GM12892 (cell line): ENCODE results near the gene UBN2.
"Not testable (repeated sequence)": the region's sequence is repeated elsewhere in the genome, so short reads cannot be mapped to it uniquely, and the experiment has no call there.

Source experiments
- DNase-seq: peaks from one replicate; pipeline ENCODE4 v3.0.0; 2011; ENCODE audit not compliant: insufficient read length
- FAIRE-seq: peaks from 2 replicates; lab custom pipeline; 2011; peaks lifted over from hg19 to GRCh38; lab: Jason Lieb, UNC
- POLR2A ChIP-seq: IDR thresholded peaks from 2 replicates; pipeline ENCODE4 v1.6.1; 2011; ENCODE audit warnings: low read depth, low read length, control low read depth
- POLR2AphosphoS5 ChIP-seq: IDR thresholded peaks from 2 replicates; pipeline ENCODE4 v1.6.1; 2011; ENCODE audit warnings: low read depth, low read length, control low read depth
- TAF1 ChIP-seq: IDR thresholded peaks from 2 replicates; pipeline ENCODE4 v1.6.1; 2011; ENCODE audit warnings: low read depth, mild to moderate bottlenecking, control low read depth, low read length, borderline replicate concordance

UBN2 gene

DNA sequence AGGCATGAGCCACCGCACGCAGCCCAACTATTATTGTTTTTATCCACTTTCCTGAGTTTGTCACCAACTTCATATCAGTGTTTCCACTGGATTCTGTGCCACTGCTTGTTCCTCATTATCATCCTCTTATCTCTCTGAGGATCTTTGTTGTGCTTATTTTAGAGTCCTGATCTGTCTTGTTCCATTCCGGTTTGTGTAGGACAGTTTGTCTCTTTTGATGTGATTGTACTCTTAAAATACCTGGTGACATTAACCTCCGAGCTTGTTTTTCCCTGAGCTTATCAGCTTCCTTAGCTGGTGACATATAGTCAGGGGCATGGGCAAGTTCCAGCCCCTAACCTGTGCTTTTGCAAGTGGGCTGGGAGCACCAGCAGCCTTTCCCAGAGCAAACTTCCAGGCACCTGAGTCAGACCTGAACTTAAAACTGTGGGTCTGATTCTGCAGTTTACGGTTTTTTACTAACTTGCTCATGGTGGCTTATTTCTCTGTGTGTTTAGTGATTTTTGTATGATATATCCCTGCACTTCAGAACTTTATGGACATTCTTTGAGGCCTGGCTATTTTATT is 87.0 kb downstream of the UBN2 start:
- DNase-seq, result no peak
- TF ChIP-seq TAF1 (no peak), POLR2AphosphoS5 (no peak), POLR2A (no peak)
- no peak for FAIRE-seq

DNA sequence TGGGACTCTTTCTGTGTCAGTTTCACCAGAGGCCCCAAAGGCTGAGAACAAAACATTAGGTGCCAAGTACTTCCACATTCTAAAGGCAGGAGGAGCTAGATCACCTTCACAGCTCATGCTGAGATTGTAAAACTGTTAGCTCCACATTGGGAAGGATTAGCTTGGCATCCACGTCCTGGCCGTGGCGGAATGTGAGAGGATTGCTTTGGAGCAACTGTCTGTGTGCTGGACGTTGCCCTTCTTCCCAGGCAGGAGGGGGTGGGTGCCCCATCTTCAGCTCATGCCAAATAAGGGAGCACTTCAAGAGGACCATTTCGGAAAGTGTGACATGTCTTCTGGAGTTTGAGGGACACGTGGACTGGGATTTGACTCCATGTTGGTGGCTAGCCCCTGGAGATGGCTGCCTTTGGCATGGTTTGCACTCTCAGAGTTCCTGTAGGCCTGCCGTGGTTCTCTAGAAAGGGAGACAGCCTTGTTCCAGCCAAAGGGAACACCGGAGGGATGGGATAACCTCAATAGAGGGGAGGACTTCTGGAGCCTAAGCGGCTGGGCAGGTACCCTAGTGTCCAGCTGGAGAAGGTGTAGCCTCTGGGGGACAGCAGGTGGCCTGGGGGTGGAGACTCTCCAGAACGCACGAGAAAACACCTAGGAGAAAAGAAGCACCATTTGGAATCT is 90.2 kb downstream of the UBN2 start:
- no peak for TF ChIP-seq POLR2AphosphoS5
- TF ChIP-seq POLR2A, result no peak
- TF ChIP-seq TAF1, result no peak
- FAIRE-seq, result peak; percentile 64
- DNase-seq, result no peak

DNA sequence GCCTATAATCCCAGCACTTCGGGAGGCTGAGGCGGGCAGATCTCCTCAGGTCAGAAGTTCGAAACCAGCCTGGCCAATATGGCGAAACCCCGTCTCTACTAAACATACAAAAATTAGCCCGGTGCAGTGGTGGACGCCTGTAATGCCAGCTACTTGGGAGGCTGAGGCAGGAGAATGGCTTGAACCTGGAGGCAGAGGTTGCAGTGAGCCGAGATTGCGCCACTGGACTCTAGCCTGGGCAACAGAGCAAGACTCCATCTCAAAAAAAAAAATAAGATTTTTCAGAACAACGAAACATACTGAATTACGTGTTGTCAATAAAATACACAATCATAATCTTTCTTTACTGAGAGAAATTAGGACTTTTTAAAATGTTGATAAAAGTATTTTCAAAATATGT is 93.7 kb downstream of the UBN2 start:
- DNase-seq, FAIRE-seq: not testable (repeated sequence)

DNA sequence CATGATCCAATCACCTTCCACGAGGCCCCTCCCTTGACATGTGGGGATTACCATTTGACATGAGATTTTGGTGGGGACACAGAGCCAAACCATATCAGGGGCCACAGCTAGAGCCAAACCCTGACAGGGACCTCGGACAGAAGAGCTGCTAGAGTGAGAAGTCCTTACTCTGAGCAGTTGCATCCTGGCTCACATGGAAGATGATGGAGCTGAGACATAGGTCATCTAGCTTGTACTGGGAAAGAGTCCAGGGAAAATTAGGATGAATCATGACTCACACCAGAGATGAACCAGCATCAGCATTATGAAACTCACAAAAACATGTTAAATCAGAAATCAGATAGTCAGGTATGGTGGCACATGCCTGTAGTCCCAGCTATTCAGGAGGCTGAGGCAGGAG is 97.3 kb downstream of the UBN2 start:
- FAIRE-seq (no peak), DNase-seq (no peak)
- no peak for TF ChIP-seq TAF1
- no peak for TF ChIP-seq POLR2AphosphoS5
- no peak for TF ChIP-seq POLR2A

DNA sequence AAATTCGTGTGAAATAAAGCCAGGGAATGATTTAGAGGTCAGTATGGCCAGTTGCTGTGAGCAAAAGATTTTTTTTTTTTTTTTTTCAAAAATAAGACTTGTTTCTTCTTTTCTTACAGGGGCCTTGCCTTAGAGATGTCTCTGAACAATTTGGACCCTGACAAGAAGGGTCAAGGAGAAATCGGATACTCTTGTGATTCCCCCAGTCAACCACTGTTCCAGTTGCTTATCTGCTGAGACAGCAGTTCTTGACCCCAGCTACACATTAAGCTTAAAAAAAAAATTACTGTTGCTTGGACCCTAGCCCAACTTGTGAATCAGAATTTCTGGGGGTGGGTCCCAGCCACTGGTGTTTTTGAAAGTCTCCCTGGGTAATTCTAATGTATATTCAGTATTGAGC is 98.1 kb downstream of the UBN2 start:
- TF ChIP-seq POLR2A (no peak), TAF1 (no peak), POLR2AphosphoS5 (no peak)
- FAIRE-seq, result no peak

DNA sequence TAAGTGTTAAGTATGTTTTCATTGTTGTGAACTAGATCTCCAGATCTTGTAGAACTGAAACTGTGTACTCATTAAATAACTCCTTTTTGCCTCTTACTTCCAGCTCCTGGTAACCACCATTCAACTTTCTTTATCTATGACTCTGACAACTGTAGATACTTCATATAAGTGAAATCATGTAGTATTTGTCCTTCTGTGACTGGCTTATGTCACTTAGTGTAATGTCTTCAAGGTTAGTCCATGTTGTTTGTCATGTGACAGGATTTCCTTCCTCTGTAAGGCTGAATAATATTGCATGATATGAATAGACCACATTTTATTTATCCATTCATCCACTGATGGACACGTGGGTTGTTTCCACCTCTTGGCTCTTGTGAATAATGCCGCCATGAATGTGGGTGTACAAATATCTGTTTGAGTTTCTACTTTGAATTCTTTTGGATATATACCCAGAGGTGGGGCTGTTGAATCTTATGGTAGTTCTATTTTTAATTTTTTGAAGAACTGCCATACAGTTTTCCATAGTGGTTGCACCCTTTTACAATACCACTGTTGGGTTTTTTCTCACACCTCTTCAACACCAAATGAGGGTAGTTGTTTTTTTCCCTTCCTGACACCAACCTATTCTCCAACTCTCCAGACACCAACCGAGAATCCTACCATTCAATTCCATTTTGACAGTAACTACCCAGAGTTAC is 99.4 kb downstream of the UBN2 start:
- DNase-seq (no peak), FAIRE-seq (no peak)
- TF ChIP-seq POLR2A, result no peak
- no peak for TF ChIP-seq POLR2AphosphoS5
- TF ChIP-seq TAF1, result no peak

More for the DNA sequence above, 98.1 kb downstream of the UBN2 start:
- DNase-seq, result no peak

DNA sequence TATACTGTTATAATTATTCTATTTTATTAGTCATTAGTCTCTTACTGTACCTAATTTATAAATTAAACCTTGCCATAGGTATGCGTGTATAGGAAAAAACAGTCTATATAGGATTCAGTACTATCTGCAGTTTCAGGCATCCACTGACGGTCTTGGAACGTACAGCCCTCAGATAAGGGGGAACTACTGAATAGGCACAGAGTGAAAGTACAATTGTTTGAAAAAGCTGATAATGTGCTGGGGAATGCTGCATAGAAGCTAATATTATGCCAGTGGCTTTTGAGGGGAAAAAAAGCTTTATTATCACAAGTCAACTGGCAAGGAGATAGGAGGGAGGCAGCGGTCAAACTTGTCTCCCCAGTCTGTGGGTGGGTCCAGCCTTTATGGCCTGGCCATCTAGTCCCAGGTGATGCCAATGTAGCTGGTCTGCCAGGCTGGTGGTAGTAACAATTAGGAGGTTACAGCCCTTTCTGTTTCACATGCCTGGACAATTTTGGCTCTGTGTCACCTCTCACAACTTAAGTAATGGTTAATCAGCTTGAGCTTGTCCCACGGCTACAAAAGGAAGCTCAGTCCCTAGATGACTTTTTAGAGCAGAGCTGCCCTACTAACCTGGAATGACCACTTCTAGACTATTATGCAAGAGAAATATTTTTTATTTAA is 101.8 kb downstream of the UBN2 start:
- no peak for FAIRE-seq

DNA sequence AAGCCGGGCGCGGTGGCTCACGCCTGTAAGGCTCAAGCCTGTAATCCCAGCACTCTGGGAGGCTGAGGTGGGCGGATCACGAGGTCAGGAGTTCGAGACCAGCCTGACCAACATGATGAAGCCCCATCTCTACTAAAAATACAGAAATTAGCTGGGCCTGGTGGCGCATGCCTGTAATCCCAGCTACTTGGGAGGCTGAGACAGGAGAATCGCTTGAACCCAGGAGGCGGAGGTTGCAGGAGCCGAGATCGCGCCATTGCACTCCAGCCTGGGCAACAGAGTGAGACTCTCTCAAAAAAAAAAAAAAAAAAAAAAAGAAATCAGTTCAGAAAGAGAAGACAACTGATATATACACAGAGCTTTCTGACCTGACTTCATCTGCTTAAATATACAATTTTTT is 102.4 kb downstream of the UBN2 start:
- not testable (repeated sequence) for FAIRE-seq, DNase-seq

More for the DNA sequence above, 101.8 kb downstream of the UBN2 start:
- TF ChIP-seq TAF1 (no peak), POLR2AphosphoS5 (no peak)
- DNase-seq, result no peak

DNA sequence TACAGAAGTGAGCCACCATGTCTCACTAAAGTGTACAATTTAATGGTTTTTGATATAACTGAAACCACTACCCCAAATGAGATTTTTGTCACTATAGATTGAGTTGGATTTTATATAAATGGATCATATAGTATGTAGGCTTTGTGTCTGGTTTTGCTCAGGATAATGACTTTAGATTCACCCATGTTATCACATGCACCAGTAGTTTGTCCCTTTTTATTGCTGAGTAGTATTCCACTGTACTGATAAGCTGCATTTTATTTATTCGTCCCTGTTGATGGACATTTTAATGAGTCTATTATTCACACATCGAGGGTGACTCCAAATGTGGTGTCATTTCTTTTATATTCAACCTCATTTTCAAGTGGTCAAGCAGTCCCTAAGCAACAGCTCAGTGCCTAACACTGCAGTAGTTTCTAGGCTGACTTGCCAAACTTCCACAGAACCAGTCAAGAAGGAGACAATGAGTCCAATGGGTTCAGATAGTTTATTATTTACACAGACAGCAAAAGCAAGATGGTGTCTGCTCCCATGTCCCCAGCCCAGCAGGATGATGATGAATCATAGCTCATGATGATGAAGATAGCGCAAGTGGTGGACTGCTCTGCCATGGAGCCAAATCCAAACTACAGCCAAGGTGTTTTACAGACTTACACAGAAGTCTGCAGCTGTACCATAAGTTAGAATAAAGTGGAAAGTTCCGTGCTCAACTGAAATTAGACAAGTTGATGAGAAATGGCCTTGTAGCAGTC is 103.5 kb downstream of the UBN2 start:
- no peak for TF ChIP-seq POLR2AphosphoS5
- no peak for TF ChIP-seq TAF1
- TF ChIP-seq POLR2A, result no peak
- no peak for FAIRE-seq
- DNase-seq, result no peak

DNA sequence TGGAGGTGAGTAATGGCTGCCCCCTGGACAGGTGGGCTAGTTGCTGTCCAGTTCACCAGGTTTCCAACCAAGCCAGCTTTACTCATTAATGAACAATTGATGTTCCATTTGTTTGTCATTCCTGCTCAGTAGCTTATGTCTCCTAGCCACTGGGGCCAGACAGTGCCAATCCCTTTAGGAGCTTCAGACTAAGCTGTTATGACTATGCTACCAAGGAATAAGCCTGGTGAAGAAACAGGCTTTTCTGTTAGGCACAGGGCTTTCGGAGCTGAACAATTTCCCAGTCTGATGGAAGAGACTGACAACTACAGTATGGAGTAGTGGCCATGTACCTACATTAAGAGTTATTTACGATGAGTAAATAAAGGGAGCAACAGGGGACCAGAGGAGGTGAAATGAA is 108.0 kb downstream of the UBN2 start:
- TF ChIP-seq TAF1, result no peak
- TF ChIP-seq POLR2AphosphoS5, result no peak
- TF ChIP-seq POLR2A, result no peak
- DNase-seq, result no peak
- no peak for FAIRE-seq

DNA sequence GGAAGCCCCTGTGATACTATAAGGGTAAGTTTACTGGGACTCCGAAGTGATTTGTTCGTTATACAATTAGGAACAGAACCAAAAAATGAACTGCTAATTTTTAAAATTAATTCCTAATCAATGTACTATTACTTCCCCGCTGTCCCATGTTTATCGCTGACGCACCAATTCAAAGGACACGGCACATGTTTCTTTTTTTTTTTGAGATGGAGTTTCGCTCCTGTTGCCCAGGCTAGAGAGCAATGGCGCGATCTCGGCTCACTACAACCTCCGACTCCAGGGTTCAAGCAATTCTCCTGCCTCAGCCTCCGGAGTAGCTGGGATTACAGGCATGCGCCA is 108.6 kb downstream of the UBN2 start:
- TF ChIP-seq TAF1 (no peak), POLR2AphosphoS5 (no peak), POLR2A (no peak)
- DNase-seq (no peak), FAIRE-seq (no peak)
